ENCODE results near the gene PDE10A. TPM values are rescaled to one million over a fixed set of nuclear protein-coding genes. Genes with fewer than 3 reads are reported as not detected.

PDE10A gene
- total and polyA plus RNA-seq, 2 of the 4 experiments (the other 2 are of a cell fraction), result 3.4 to 12.4 TPM

DNA sequence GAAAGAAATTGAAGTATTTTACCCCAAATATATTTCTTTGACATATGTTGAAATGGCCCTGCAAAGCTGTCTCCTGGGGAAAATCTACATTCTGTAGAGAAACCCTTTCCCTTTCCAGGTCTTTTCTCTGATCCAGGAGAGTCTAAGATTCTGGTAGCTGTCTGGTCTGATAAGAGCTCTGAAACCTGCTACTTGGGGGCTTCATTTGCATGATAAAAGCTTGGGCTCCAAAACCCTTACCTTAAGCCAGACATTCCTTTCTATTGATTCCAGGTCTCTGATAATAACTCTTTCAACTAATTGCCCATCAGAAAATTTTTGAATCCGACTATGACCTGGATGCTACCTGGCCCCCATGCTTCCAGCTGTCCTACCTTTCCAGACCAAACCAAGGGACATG is 184.5 kb downstream of the PDE10A start:
- H3K4me1 ChIP-seq (ENCODE audit: control insufficient read depth, insufficient read depth, low read length), result peaks cover 3% of the 10 kb centered on the region; the same call in 1 of the 2 replicates
- no peak overlapping the region for H4K8ac ChIP-seq (ENCODE audit: low read depth in 2 of 2, low read length in 2 of 2)
- H4K91ac ChIP-seq (ENCODE audit: insufficient read depth, low read depth, low read length), result no peak overlapping the region
- H3K36me3 ChIP-seq (ENCODE audit: control insufficient read depth, insufficient read depth, low read length), result no peaks in the 10 kb centered on the region
- H3K9ac ChIP-seq (ENCODE audit: low read depth, low read length), result no peak overlapping the region
- no peak overlapping the region for H2AFZ ChIP-seq (replicated peaks; ENCODE audit: low read length, poor library complexity)
- no peak overlapping the region for H3K4me3 ChIP-seq (ENCODE audit: insufficient read depth, low read depth, low read length)
- ATAC-seq (ENCODE audit: low read depth) (no peak), DNase-seq (no peak)
- H3K9me1 ChIP-seq (ENCODE audit: insufficient read depth, low read length), result no peaks in the 10 kb centered on the region
- TF ChIP-seq POLR2A (IDR thresholded peaks at IDR 0.05; ENCODE audit: low read depth, low read length), result no peak
- no peak for TF ChIP-seq RCOR1 (IDR thresholded peaks at IDR 0.05; ENCODE audit: insufficient replicate concordance, low read length)
- TF ChIP-seq MAZ (IDR thresholded peaks at IDR 0.05; ENCODE audit: borderline replicate concordance, low read depth, low read length), result no peak
- no peak for TF ChIP-seq CTCF (conservative IDR thresholded peaks at IDR 0.05; ENCODE audit: low read depth, low read length)
- TF ChIP-seq USF2 (IDR thresholded peaks at IDR 0.05; ENCODE audit: low read depth, low read length), result no peak
- TF ChIP-seq, protein P1, sequence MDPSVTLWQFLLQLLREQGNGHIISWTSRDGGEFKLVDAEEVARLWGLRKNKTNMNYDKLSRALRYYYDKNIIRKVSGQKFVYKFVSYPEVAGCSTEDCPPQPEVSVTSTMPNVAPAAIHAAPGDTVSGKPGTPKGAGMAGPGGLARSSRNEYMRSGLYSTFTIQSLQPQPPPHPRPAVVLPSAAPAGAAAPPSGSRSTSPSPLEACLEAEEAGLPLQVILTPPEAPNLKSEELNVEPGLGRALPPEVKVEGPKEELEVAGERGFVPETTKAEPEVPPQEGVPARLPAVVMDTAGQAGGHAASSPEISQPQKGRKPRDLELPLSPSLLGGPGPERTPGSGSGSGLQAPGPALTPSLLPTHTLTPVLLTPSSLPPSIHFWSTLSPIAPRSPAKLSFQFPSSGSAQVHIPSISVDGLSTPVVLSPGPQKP (IDR thresholded peaks at IDR 0.05; ENCODE audit: borderline replicate concordance, low read depth, low read length), result no peak
- no peak for TF ChIP-seq RAD21 (IDR thresholded peaks at IDR 0.05; ENCODE audit: low read length)
- no peak for TF ChIP-seq NFE2L2 (IDR thresholded peaks at IDR 0.05; ENCODE audit: low read depth, low read length)
- TF ChIP-seq CHD1 (IDR thresholded peaks at IDR 0.05; ENCODE audit: low read depth, low read length), result no peak
- TF ChIP-seq CEBPB (IDR thresholded peaks at IDR 0.05; ENCODE audit: low read depth, low read length), result no peak
- TF ChIP-seq MXI1 (IDR thresholded peaks at IDR 0.05; ENCODE audit: borderline replicate concordance, low read depth, low read length), result no peak
- no peak for TF ChIP-seq SMC3 (IDR thresholded peaks at IDR 0.05; ENCODE audit: low read depth, low read length)
- no peak for TF ChIP-seq FOS (IDR thresholded peaks at IDR 0.05; ENCODE audit: low read depth, low read length)
- TF ChIP-seq MAFK (IDR thresholded peaks at IDR 0.05; ENCODE audit: low read depth, low read length), result no peak
- TF ChIP-seq BHLHE40 (IDR thresholded peaks at IDR 0.05; ENCODE audit: low read depth, low read length), result no peak
- no peak for TF ChIP-seq RFX5 (IDR thresholded peaks at IDR 0.05; ENCODE audit: low read depth, low read length)
- no peak overlapping the region for H3K18ac ChIP-seq (ENCODE audit: low read depth, low read length)
- no peak overlapping the region for H3K4ac ChIP-seq (ENCODE audit: low read depth, low read length)
- no peak overlapping the region for H2BK15ac ChIP-seq (ENCODE audit: low read depth, low read length)
- H3K79me1 ChIP-seq (ENCODE audit: low read depth in 1 of 2, low read length in 2 of 2), result peaks cover 0 to 11% of the 10 kb centered on the region in 2 experiments; a peak in 1 of 4 replicates
- no peak overlapping the region for H3K23ac ChIP-seq (ENCODE audit: low read depth, low read length)
- no peak overlapping the region for H3K56ac ChIP-seq (ENCODE audit: extremely low read depth, insufficient read depth, low read length)
- H4K20me1 ChIP-seq (ENCODE audit: insufficient read depth, low read length), result no peaks in the 10 kb centered on the region
- dilution Hi-C loops (cut with HindIII; ENCODE audit: low sequenced_read_pairs, unreplicated experiment), result no loop called here
- H2BK5ac ChIP-seq (ENCODE audit: low read depth, low read length, poor library complexity, severe bottlenecking), result no peak overlapping the region
- in situ Hi-C loops (cut with MboI; ENCODE audit: low sequenced_read_pairs), result no loop called here
- H4K5ac ChIP-seq (ENCODE audit: low read depth, low read length), result no peak overlapping the region
- ChIA-PET CTCF (no interaction called here), POLR2A (ENCODE audit: unreplicated experiment) (no interaction called here)
- no peaks in the 10 kb centered on the region for H3K27me3 ChIP-seq (ENCODE audit: control insufficient read depth, insufficient read depth, low read length)
- H3K4me2 ChIP-seq (ENCODE audit: low read depth, low read length), result no peak overlapping the region
- no peak overlapping the region for H2AK9ac ChIP-seq (replicated peaks; ENCODE audit: low read depth, low read length, poor library complexity)
- no peak overlapping the region for H2BK120ac ChIP-seq (ENCODE audit: low read depth, low read length)
- H3K14ac ChIP-seq (replicated peaks; ENCODE audit: low read depth, low read length), result no peak overlapping the region
- WGBS, 2 experiments (ENCODE audit: extremely low coverage in 2 of 2, insufficient read length in 1 of 2), result no CpG with 5 or more reads among the region's 1 CpG
- no peak overlapping the region for H2BK20ac ChIP-seq (ENCODE audit: low read depth, low read length)
- H3K27ac ChIP-seq (ENCODE audit: insufficient read depth, low read length), result no peak overlapping the region
- H3K9me3 ChIP-seq (ENCODE audit: control insufficient read depth, insufficient read depth, low read length), result no peaks in the 10 kb centered on the region
- no TSS peak for BruUV-seq (replicated peaks)
- intact Hi-C loops (cut with micrococcal nuclease), result no loop called here
- no peak overlapping the region for H2AK5ac ChIP-seq (ENCODE audit: low read depth, low read length)
